Measurements from ENCODE around the gene CREB5.

CREB5 gene

DNA sequence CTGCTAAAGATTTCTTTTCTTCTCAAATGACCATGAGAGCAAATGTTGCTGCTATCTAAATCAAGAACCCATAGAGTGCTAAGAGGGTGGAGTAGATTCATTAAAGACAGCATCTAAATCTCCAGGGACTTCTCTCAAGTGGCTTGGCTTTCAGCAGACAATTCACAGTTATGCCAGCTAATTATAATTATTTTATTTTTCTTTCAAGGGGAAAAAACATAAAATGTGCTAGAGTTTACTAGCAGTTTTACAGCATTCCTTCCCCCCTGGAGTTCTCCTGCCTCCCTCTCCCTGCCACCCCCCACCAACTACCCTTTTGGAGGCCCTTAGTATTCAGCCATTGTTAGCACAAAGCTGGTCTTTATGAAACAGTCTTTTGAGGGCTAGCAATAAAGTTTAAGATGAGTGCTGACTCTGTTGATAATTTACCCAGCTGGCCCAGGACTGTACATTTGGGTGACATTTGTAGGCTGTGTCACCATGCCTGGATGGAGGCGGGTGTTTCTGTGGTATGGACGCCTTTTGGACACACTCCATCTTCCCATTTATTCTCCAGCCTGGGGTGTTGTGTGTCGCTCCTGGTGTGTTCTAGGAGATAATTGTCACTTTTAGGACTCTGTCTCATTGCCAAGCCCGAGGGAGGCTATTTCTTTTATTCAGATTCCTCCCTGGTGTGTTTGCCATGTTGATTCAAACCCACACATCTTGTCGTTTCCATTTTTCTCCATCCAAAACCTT lies 160.2 kb downstream of the CREB5 start:
- TF ChIP-seq, protein P1, sequence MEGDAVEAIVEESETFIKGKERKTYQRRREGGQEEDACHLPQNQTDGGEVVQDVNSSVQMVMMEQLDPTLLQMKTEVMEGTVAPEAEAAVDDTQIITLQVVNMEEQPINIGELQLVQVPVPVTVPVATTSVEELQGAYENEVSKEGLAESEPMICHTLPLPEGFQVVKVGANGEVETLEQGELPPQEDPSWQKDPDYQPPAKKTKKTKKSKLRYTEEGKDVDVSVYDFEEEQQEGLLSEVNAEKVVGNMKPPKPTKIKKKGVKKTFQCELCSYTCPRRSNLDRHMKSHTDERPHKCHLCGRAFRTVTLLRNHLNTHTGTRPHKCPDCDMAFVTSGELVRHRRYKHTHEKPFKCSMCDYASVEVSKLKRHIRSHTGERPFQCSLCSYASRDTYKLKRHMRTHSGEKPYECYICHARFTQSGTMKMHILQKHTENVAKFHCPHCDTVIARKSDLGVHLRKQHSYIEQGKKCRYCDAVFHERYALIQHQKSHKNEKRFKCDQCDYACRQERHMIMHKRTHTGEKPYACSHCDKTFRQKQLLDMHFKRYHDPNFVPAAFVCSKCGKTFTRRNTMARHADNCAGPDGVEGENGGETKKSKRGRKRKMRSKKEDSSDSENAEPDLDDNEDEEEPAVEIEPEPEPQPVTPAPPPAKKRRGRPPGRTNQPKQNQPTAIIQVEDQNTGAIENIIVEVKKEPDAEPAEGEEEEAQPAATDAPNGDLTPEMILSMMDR (IDR thresholded peaks at IDR 0.05; ENCODE audit: insufficient read depth, low read length, poor library complexity, severe bottlenecking) = no peak
- H3K36me3 ChIP-seq (ENCODE audit: control insufficient read depth, insufficient read depth, low read length) = no peaks in the 10 kb centered on the region
- no peak overlapping the region for H3K4me3 ChIP-seq (replicated peaks; ENCODE audit: low read depth, low read length)
- DNase-seq (ENCODE audit: extremely low read depth, insufficient read length) = no peak
- no peaks in the 10 kb centered on the region for H3K27me3 ChIP-seq (replicated peaks; ENCODE audit: control insufficient read depth, insufficient read depth, low read length)

DNA sequence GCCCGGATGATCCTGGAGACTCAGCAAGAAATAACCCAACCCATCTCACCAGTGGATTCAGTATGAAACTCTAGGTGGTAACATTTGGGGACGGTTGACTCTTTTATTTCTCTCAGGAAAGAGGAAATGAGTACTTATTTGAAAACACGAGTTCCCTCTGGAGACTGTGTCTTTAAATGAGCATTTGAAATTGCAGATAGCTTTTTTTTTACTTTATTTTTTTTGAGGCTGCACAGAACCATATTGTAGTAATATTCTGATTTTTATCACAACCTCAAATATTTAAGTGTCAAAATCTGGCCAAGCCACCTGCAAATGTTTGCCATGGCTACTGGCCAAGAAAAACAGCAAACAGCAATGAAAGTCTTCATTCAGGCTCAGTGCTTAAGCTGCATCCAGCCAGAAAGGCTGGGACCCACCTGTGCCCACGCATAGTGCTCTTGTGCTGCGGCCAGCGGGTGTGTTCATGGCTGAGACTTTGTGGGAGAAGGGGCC lies 160.8 kb downstream of the CREB5 start:
- TF ChIP-seq, protein P1 (IDR thresholded peaks at IDR 0.05; ENCODE audit: insufficient read depth, low read length, poor library complexity, severe bottlenecking) = no peak
- DNase-seq (ENCODE audit: extremely low read depth, insufficient read length) = peak; percentile 57
- Histone ChIP-seq H3K27me3 (replicated peaks; ENCODE audit: control insufficient read depth, insufficient read depth, low read length) (no peaks in the 10 kb centered on the region), H3K4me3 (replicated peaks; ENCODE audit: low read depth, low read length) (no peak overlapping the region), H3K36me3 (ENCODE audit: control insufficient read depth, insufficient read depth, low read length) (no peaks in the 10 kb centered on the region)

DNA sequence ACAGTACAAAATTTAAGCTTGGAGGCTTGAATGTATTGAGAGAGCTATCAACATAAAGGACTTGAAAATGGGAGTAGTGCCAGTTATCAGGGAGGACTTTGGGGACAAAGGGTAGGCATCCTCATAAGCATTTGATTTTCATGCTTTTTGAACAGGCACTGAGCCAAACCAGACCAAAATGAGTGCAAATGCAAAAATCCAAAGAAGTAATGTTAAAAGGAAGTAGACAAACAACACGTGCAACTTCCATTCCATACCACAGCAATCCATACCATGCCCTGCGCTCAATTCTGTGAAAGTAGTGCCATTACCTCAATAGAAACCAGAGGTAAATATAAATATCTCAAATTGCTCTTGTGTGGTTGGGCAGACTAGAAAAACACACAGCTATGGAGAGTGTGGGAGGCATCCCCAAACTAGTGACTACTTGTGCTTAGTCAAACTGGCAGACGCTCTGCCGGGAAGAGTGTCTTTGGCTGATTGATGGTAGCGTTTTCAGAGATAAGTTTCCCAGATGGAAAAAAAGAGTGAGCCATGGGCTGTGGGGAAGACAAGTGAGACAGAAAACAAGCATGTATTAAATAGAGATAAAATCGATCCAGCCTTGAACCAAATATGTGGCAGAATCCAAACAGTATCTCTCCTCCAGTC lies 161.5 kb downstream of the CREB5 start:
- no peaks in the 10 kb centered on the region for H3K36me3 ChIP-seq (ENCODE audit: control insufficient read depth, insufficient read depth, low read length)
- TF ChIP-seq, protein P1 (IDR thresholded peaks at IDR 0.05; ENCODE audit: insufficient read depth, low read length, poor library complexity, severe bottlenecking) = no peak
- no peak overlapping the region for H3K4me3 ChIP-seq (replicated peaks; ENCODE audit: low read depth, low read length)
- no peaks in the 10 kb centered on the region for H3K27me3 ChIP-seq (replicated peaks; ENCODE audit: control insufficient read depth, insufficient read depth, low read length)
- DNase-seq (ENCODE audit: extremely low read depth, insufficient read length) = no peak

DNA sequence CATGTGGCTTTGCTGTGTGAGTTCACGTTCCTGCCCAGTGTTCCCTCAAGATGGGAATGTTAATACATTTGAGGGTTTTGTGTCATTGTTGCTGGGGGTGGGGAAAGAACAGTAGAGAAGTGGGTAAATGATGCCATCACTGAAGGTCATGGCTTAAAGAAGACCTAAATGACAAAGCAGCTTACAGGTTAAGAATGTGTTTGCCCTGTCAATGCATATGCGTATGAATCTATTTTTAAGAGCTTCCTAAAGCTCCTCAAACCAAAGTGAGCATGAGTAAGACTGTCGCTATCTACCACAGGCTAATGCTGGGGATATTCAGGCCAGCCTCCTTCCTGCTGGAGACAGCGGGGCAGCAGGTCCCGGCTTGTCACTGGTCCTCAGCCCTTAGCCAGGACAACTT lies 162.9 kb downstream of the CREB5 start:
- no peak for DNase-seq (ENCODE audit: extremely low read depth, insufficient read length)
- TF ChIP-seq, protein P1 (IDR thresholded peaks at IDR 0.05; ENCODE audit: insufficient read depth, low read length, poor library complexity, severe bottlenecking) = no peak
- H3K4me3 ChIP-seq (replicated peaks; ENCODE audit: low read depth, low read length) = no peak overlapping the region
- no peaks in the 10 kb centered on the region for H3K36me3 ChIP-seq (ENCODE audit: control insufficient read depth, insufficient read depth, low read length)
- no peaks in the 10 kb centered on the region for H3K27me3 ChIP-seq (replicated peaks; ENCODE audit: control insufficient read depth, insufficient read depth, low read length)

DNA sequence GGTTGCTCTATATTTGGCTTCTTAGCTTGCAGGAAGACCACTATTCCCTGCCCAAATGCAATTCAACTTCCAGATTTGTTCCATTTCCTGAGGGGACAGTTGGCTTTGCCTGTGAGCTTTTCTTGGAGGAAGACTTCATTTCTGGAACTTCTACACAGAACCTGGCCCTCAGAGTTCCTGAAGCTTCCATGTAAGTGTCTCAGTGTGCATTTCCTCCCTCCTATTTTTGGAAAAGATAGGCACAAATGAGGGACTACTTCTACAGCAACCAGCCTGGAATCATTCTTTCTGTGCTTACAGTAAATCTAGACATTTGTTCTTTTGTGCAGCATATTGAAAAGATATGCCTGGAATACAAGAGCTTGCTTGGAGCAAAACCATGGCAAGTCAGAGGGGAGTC lies 164.3 kb downstream of the CREB5 start:
- Histone ChIP-seq H3K27me3 (replicated peaks; ENCODE audit: control insufficient read depth, insufficient read depth, low read length) (no peaks in the 10 kb centered on the region), H3K36me3 (ENCODE audit: control insufficient read depth, insufficient read depth, low read length) (no peaks in the 10 kb centered on the region), H3K4me3 (replicated peaks; ENCODE audit: low read depth, low read length) (no peak overlapping the region)
- no peak for DNase-seq (ENCODE audit: extremely low read depth, insufficient read length)
- TF ChIP-seq, protein P1 (IDR thresholded peaks at IDR 0.05; ENCODE audit: insufficient read depth, low read length, poor library complexity, severe bottlenecking) = no peak

Data from GM06990 (cell line).